Chondrocyte (in vitro differentiated cells): ENCODE results near the gene AFF3. TPM values are rescaled to one million over a fixed set of nuclear protein-coding genes. Genes with fewer than 3 reads are reported as not detected.

ENCODE experiments used
- DNase-seq: peaks from one replicate; pipeline ENCODE4 v3.0.0; 2021; ENCODE audit warnings: mixed read lengths, low spot score
- H3K27ac Mint-ChIP-seq: one replicate; pipeline ENCODE4 v1.8.0; 2021; ENCODE audit warnings: mild to moderate bottlenecking, moderate library complexity, mixed read lengths; ENCODE audit not compliant: unreplicated experiment
- H3K27me3 Mint-ChIP-seq: 2 replicates; pipeline ENCODE4 v1.8.0; 2021; ENCODE audit warnings: low read depth, mixed read lengths
- H3K36me3 Mint-ChIP-seq: 2 replicates; pipeline ENCODE4 v1.8.0; 2021; ENCODE audit warnings: low read depth, mixed read lengths
- H3K4me1 Mint-ChIP-seq: 2 replicates; pipeline ENCODE4 v1.8.0; 2021; ENCODE audit warnings: low read depth, mild to moderate bottlenecking, mixed read lengths
- H3K4me3 Mint-ChIP-seq: one replicate; pipeline ENCODE4 v1.8.0; 2021; ENCODE audit warnings: mild to moderate bottlenecking, moderate library complexity, mixed read lengths; ENCODE audit not compliant: unreplicated experiment
- H3K9me3 Mint-ChIP-seq: 2 replicates; pipeline ENCODE4 v1.8.0; 2021; ENCODE audit warnings: low read depth, mixed read lengths
- CTCF ChIP-seq: fragments of 200-600 bp; sonication (generic); IDR thresholded peaks from 2 replicates; pipeline ENCODE4 v1.5.0; 2021; ENCODE audit warnings: antibody characterized with exemption, mild to moderate bottlenecking, moderate library complexity
- total RNA-seq: library from RNA; stranded (reverse); gene quantifications from 3 replicates; pipeline ENCODE4 v1.2.1, GENCODE V29; 2021

AFF3 gene
- total RNA-seq, 1 donor from 2014 or later = 127 TPM

- H3K4me1 Mint-ChIP-seq = peaks cover 71% of the 10 kb centered on the region
- TF ChIP-seq CTCF = no peak
- no peaks in the 10 kb centered on the region for H3K27me3 Mint-ChIP-seq
- no peaks in the 10 kb centered on the region for H3K9me3 Mint-ChIP-seq
- H3K4me3 Mint-ChIP-seq = no peak overlapping the region
- H3K27ac Mint-ChIP-seq = no peak overlapping the region
- H3K36me3 Mint-ChIP-seq = peaks cover 31% of the 10 kb centered on the region
- no peak for DNase-seq
Observed at GRCh38 chr2:100052650-100053049, 89.7 kb downstream of the AFF3 start.

GRCh38 chr2:100051253-100051652 lies 91.1 kb downstream of the AFF3 start:
- no peak for DNase-seq
- H3K4me3 Mint-ChIP-seq = no peak overlapping the region
- H3K9me3 Mint-ChIP-seq = no peaks in the 10 kb centered on the region
- H3K4me1 Mint-ChIP-seq = peaks cover 70% of the 10 kb centered on the region
- TF ChIP-seq CTCF = no peak
- H3K27ac Mint-ChIP-seq = no peak overlapping the region
- peaks cover 29% of the 10 kb centered on the region for H3K36me3 Mint-ChIP-seq
- no peaks in the 10 kb centered on the region for H3K27me3 Mint-ChIP-seq

- H3K36me3 Mint-ChIP-seq = peaks cover 27% of the 10 kb centered on the region
- peak overlapping the region; percentile 22 for H3K27ac Mint-ChIP-seq
- no peak for DNase-seq
- no peak for TF ChIP-seq CTCF
- no peaks in the 10 kb centered on the region for H3K27me3 Mint-ChIP-seq
- peaks cover 68% of the 10 kb centered on the region for H3K4me1 Mint-ChIP-seq
- H3K9me3 Mint-ChIP-seq = no peaks in the 10 kb centered on the region
- H3K4me3 Mint-ChIP-seq = no peak overlapping the region
Observed at GRCh38 chr2:100050685-100051084, 91.7 kb downstream of the AFF3 start.

GRCh38 chr2:100046961-100047947 lies 95.1 kb downstream of the AFF3 start:
- TF ChIP-seq CTCF = no peak
- Mint-ChIP-seq H3K27ac (peak overlapping the region; percentile 70), H3K4me3 (no peak overlapping the region), H3K9me3 (no peaks in the 10 kb centered on the region), H3K4me1 (peaks cover 75% of the 10 kb centered on the region), H3K36me3 (peaks cover 16% of the 10 kb centered on the region), H3K27me3 (no peaks in the 10 kb centered on the region)
- DNase-seq = no peak

GRCh38 chr2:100045000-100045399 lies 97.4 kb downstream of the AFF3 start:
- H3K9me3 Mint-ChIP-seq = no peaks in the 10 kb centered on the region
- no peak overlapping the region for H3K4me3 Mint-ChIP-seq
- no peaks in the 10 kb centered on the region for H3K27me3 Mint-ChIP-seq

More at GRCh38 chr2:100045000-100045399, 97.4 kb downstream of the AFF3 start:
- Mint-ChIP-seq H3K27ac (peak overlapping the region; percentile 9), H3K4me1 (peaks cover 84% of the 10 kb centered on the region), H3K36me3 (peaks cover 5% of the 10 kb centered on the region)
- no peak for DNase-seq
- no peak for TF ChIP-seq CTCF
